MM.1S (cell line): Measurements from ENCODE around the gene SDC3.

Experiments used
- CTCF ChIP-seq: fragments of 300-600 bp; sonication (generic); IDR thresholded peaks from 2 replicates; pipeline ENCODE4 v1.5.1; 2016; ENCODE audit warnings: antibody characterized with exemption, low read length, mixed read lengths
- EZH2 ChIP-seq: fragments of 300-600 bp; sonication (generic); optimal IDR thresholded peaks from 2 replicates; pipeline ENCODE3; 2017; ENCODE audit warnings: low read depth, mild to moderate bottlenecking, antibody characterized with exemption, low read length, mixed read lengths

- TF ChIP-seq CTCF (no peak), EZH2 (no peak)
Observed at GRCh38 chr1:30837653-30838052, 70.9 kb downstream of the SDC3 start.
